HL-60 (cell line): Measurements from ENCODE around the gene GPAT2.
"Not testable (repeated sequence)": the region's sequence is repeated elsewhere in the genome, so short reads cannot be mapped to it uniquely, and the experiment has no call there.

Experiments used
- CTCF ChIP-seq: IDR thresholded peaks from one replicate; pipeline ENCODE4 v1.5.1; 2011; ENCODE audit warnings: low read length, control low read depth, inconsistent platforms; ENCODE audit not compliant: insufficient read depth
- GABPA ChIP-seq: IDR thresholded peaks from 2 replicates; pipeline ENCODE4 v1.6.1; 2012; ENCODE audit warnings: low read depth
- POLR2AphosphoS5 ChIP-seq: IDR thresholded peaks from 2 replicates; pipeline ENCODE4 v1.6.1; 2012; ENCODE audit warnings: low read depth
- REST ChIP-seq: IDR thresholded peaks from 2 replicates; pipeline ENCODE4 v1.6.1; 2012; ENCODE audit warnings: low read depth; ENCODE audit not compliant: insufficient replicate concordance
- SPI1 ChIP-seq: IDR thresholded peaks from 2 replicates; pipeline ENCODE4 v1.6.1; 2012; ENCODE audit warnings: low read depth, mild to moderate bottlenecking, borderline replicate concordance

GRCh38 chr2:96010320-96011128 lies 24.2 kb downstream of the GPAT2 start:
- not testable (repeated sequence) for TF ChIP-seq POLR2AphosphoS5, CTCF, REST, GABPA, SPI1
